IMR-90 (cell line): ENCODE data around the gene C5orf15. TPM values are rescaled to one million over a fixed set of nuclear protein-coding genes. Genes with fewer than 3 reads are reported as not detected.

Source experiments
- ATAC-seq: fragments of 200-7000 bp; cut with Tn5 transposase; 2 replicates; pipeline ENCODE4 v1.9.1; 2020; ENCODE audit warnings: low read depth, mild to moderate bottlenecking, moderate library complexity
- BruUV-seq: library from RNA; stranded (reverse); fragments of 400-500 nt; replicated peaks from 2 replicates; lab custom pipeline; 2021; lab: Mats Ljungman, UMichigan
- CTCF ChIA-PET: fragments of 300-600 bp; formaldehyde crosslinking; extraction: SDS; loops from one replicate; lab custom pipeline; 2021; ENCODE audit warnings: antibody characterized with exemption; lab: Yijun Ruan, JAX
- POLR2A ChIA-PET: fragments of 300-600 bp; sonication (Branson Sonifier 250); formaldehyde crosslinking; loops from one replicate; lab custom pipeline; 2022; ENCODE audit warnings: antibody characterized with exemption; ENCODE audit not compliant: unreplicated experiment; lab: Charles Lee
- DNase-seq: peaks from one replicate; pipeline ENCODE4 v3.0.0; 2013
- H2AFZ ChIP-seq: replicated peaks from 2 replicates; pipeline ENCODE3; 2013; ENCODE audit warnings: low read length, mild to moderate bottlenecking; ENCODE audit not compliant: poor library complexity
- H2AK5ac ChIP-seq: 2 replicates; pipeline ENCODE4 v1.6.1; 2013; ENCODE audit warnings: low read depth, low read length, inconsistent platforms
- H2AK9ac ChIP-seq: replicated peaks from 2 replicates; pipeline ENCODE3; 2013; ENCODE audit warnings: mild to moderate bottlenecking, low read depth, low read length, moderate library complexity; ENCODE audit not compliant: poor library complexity
- H2BK120ac ChIP-seq: 2 replicates; pipeline ENCODE4 v1.6.1; 2013; ENCODE audit warnings: low read depth, low read length, inconsistent platforms
- H2BK15ac ChIP-seq: 3 replicates; pipeline ENCODE4 v1.6.1; 2013; ENCODE audit warnings: low read depth, low read length, inconsistent platforms
- H2BK20ac ChIP-seq: 2 replicates; pipeline ENCODE4 v1.6.1; 2013; ENCODE audit warnings: low read depth, mild to moderate bottlenecking, inconsistent platforms, low read length, moderate library complexity
- H2BK5ac ChIP-seq: 2 replicates; pipeline ENCODE4 v1.6.1; 2013; ENCODE audit warnings: mild to moderate bottlenecking, low read depth, low read length, inconsistent platforms; ENCODE audit not compliant: poor library complexity, severe bottlenecking
- H3K14ac ChIP-seq: replicated peaks from 2 replicates; pipeline ENCODE4 v1.6.1; 2013; ENCODE audit warnings: low read depth, low read length, inconsistent platforms
- H3K18ac ChIP-seq: 2 replicates; pipeline ENCODE4 v1.6.1; 2013; ENCODE audit warnings: low read depth, low read length, control low read depth
- H3K23ac ChIP-seq: 2 replicates; pipeline ENCODE4 v1.6.1; 2013; ENCODE audit warnings: low read depth, low read length, inconsistent platforms
- H3K27ac ChIP-seq: 2 replicates; pipeline ENCODE4 v1.5.1; 2013; ENCODE audit warnings: mild to moderate bottlenecking, control low read depth, low read length; ENCODE audit not compliant: insufficient read depth
- H3K27me3 ChIP-seq: 2 replicates; pipeline ENCODE4 v1.6.1; 2013; ENCODE audit warnings: low read length; ENCODE audit not compliant: control insufficient read depth, insufficient read depth
- H3K36me3 ChIP-seq: 2 replicates; pipeline ENCODE4 v1.6.1; 2013; ENCODE audit warnings: low read length, mixed read lengths; ENCODE audit not compliant: control insufficient read depth, insufficient read depth
- H3K4ac ChIP-seq: 2 replicates; pipeline ENCODE4 v1.6.1; 2013; ENCODE audit warnings: low read depth, low read length, inconsistent platforms
- H3K4me1 ChIP-seq: 2 replicates; pipeline ENCODE4 v1.6.1; 2013; ENCODE audit warnings: low read length, mixed read lengths; ENCODE audit not compliant: control insufficient read depth, insufficient read depth
- H3K4me2 ChIP-seq: 2 replicates; pipeline ENCODE4 v1.6.1; 2013; ENCODE audit warnings: low read depth, mild to moderate bottlenecking, control low read depth, low read length, moderate library complexity
- H3K4me3 ChIP-seq: 2 replicates; pipeline ENCODE4 v1.5.1; 2013; ENCODE audit warnings: low read depth, mild to moderate bottlenecking, control low read depth, low read length, moderate library complexity; ENCODE audit not compliant: insufficient read depth
- H3K56ac ChIP-seq: 2 replicates; pipeline ENCODE4 v1.6.1; 2013; ENCODE audit warnings: low read length, inconsistent platforms; ENCODE audit not compliant: insufficient read depth; ENCODE audit errors: extremely low read depth
- H3K79me1 ChIP-seq, 2 experiments: 2 replicates each; pipeline ENCODE4 v1.6.1; 2013; ENCODE audit warnings: low read length in 2 of 2, inconsistent platforms in 1 of 2, low read depth in 1 of 2
- H3K9ac ChIP-seq: 2 replicates; pipeline ENCODE4 v1.6.1; 2013; ENCODE audit warnings: low read depth, low read length, control low read depth
- H3K9me1 ChIP-seq: 2 replicates; pipeline ENCODE4 v1.6.1; 2013; ENCODE audit warnings: low read length, inconsistent platforms; ENCODE audit not compliant: insufficient read depth
- H3K9me3 ChIP-seq: 2 replicates; pipeline ENCODE4 v1.6.1; 2013; ENCODE audit warnings: low read length; ENCODE audit not compliant: control insufficient read depth, insufficient read depth
- H4K20me1 ChIP-seq: 2 replicates; pipeline ENCODE4 v1.6.1; 2013; ENCODE audit warnings: low read length, inconsistent platforms; ENCODE audit not compliant: insufficient read depth
- H4K5ac ChIP-seq: 2 replicates; pipeline ENCODE4 v1.6.1; 2013; ENCODE audit warnings: mild to moderate bottlenecking, low read depth, low read length, control low read depth
- H4K8ac ChIP-seq, 2 experiments: 2 replicates each; pipeline ENCODE4 v1.6.1; 2013; ENCODE audit warnings: low read depth in 2 of 2, low read length in 2 of 2, control low read depth in 1 of 2, inconsistent platforms in 1 of 2
- H4K91ac ChIP-seq: 2 replicates; pipeline ENCODE4 v1.6.1; 2013; ENCODE audit warnings: low read depth, low read length, inconsistent platforms; ENCODE audit not compliant: insufficient read depth
- CEBPB ChIP-seq: IDR thresholded peaks from 2 replicates; pipeline ENCODE4 v1.6.1; 2012; ENCODE audit warnings: low read depth, low read length, improper control_type of control experiment
- FOS ChIP-seq: fragments of 150-350 bp; IDR thresholded peaks from 2 replicates; pipeline ENCODE4 v1.6.1; 2016; ENCODE audit warnings: low read depth, low read length
- MAFK ChIP-seq: IDR thresholded peaks from 2 replicates; pipeline ENCODE4 v1.6.1; 2012; ENCODE audit warnings: low read depth, low read length, improper control_type of control experiment
- MAZ ChIP-seq: IDR thresholded peaks from 2 replicates; pipeline ENCODE4 v1.6.1; 2012; ENCODE audit warnings: low read depth, mild to moderate bottlenecking, low read length, improper control_type of control experiment, moderate library complexity, borderline replicate concordance
- MXI1 ChIP-seq: IDR thresholded peaks from 2 replicates; pipeline ENCODE4 v1.6.1; 2012; ENCODE audit warnings: low read depth, mild to moderate bottlenecking, low read length, moderate library complexity, borderline replicate concordance
- NFE2L2 ChIP-seq: fragments of 150-350 bp; IDR thresholded peaks from 2 replicates; pipeline ENCODE4 v1.6.1; 2016; ENCODE audit warnings: low read depth, mild to moderate bottlenecking, low read length
- POLR2A ChIP-seq: IDR thresholded peaks from 2 replicates; pipeline ENCODE4 v1.6.1; 2012; ENCODE audit warnings: mild to moderate bottlenecking, low read depth, low read length
- RAD21 ChIP-seq: IDR thresholded peaks from 2 replicates; pipeline ENCODE4 v1.6.1; 2012; ENCODE audit warnings: low read length, improper control_type of control experiment
- RCOR1 ChIP-seq: IDR thresholded peaks from 2 replicates; pipeline ENCODE4 v1.6.1; 2012; ENCODE audit warnings: mild to moderate bottlenecking, low read length, improper control_type of control experiment; ENCODE audit not compliant: insufficient replicate concordance
- SMC3 ChIP-seq: fragments of 150-350 bp; IDR thresholded peaks from 2 replicates; pipeline ENCODE4 v1.6.1; 2016; ENCODE audit warnings: low read depth, mild to moderate bottlenecking, antibody characterized with exemption, low read length, moderate library complexity
- whole genome bisulfite sequencing, 2 experiments: methylation state at CpG; one replicate each; pipeline versions ENCODE4 v1.1.5 to v1.1.7; 2013; ENCODE audit warnings: missing lambda C conversion rate in 2 of 2; ENCODE audit not compliant: insufficient read length in 1 of 2; ENCODE audit errors: extremely low coverage in 2 of 2; 5-methylcytosine and 5-hydroxymethylcytosine counted together
- dilution Hi-C: fragments of 300-500 bp; cut with HindIII; formaldehyde crosslinking; loops from one replicate; pipeline ENCODE4 v1.14.3; 2018; ENCODE audit warnings: low sequenced_read_pairs; ENCODE audit not compliant: unreplicated experiment
- in situ Hi-C: fragments of 300-500 bp; cut with MboI; formaldehyde crosslinking; loops from 3 replicates; pipeline ENCODE4 v1.14.3; 2019; ENCODE audit warnings: low sequenced_read_pairs, inconsistent platforms, mixed read lengths
- intact Hi-C: fragments of 100-400 bp; cut with micrococcal nuclease; formaldehyde crosslinking; loops from 2 replicates; pipeline ENCODE4 v1.10.0; 2022
- polyA plus RNA-seq, 3 experiments: library from polyadenylated mRNA; depleted of rRNA; stranded (reverse); fragments of >200 nt; gene quantifications; 2 replicates each; pipeline ENCODE4 v1.2.3, GENCODE V29; 2012; ENCODE audit warnings: low replicate concordance in 1 of 3
- total RNA-seq: library from RNA; depleted of rRNA; stranded (reverse); fragments of >200 nt; gene quantifications from 2 replicates; pipeline ENCODE4 v1.2.3, GENCODE V29; 2012
- TF ChIP-seq, protein P1 (sequence below): conservative IDR thresholded peaks from 2 replicates; pipeline ENCODE4 v1.5.1; 2012; ENCODE audit warnings: mild to moderate bottlenecking, low read depth, low read length, improper control_type of control experiment
- TF ChIP-seq, protein P2 (sequence below): fragments of 150-350 bp; IDR thresholded peaks from 2 replicates; pipeline ENCODE4 v1.6.1; 2016; ENCODE audit warnings: low read depth, mild to moderate bottlenecking, low read length, moderate library complexity, borderline replicate concordance

Gene C5orf15
- total and polyA plus RNA-seq, 2 of the 4 experiments (the other 2 are of a cell fraction) = 35.1 to 73.5 TPM

DNA sequence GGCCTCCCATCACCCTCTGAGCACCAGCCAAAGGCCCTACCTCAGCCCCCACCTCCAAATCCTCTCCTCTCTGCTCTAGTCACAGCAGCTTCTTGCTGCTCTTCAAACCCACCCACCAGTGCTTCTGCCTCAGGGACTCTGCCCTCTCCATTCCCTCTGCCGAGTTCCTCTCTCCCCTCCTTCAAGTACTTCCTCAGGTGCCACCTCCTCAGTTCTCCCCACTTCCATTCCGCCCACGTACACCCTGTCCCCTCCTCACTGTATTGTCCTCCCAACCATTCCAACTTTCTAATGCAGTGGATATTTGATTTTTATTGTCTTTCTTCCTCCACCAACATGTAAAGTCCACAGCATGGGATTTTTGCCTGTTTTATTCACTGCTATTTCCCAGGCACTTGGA is 43.2 kb downstream of the C5orf15 start:
- H2BK20ac ChIP-seq = no peak overlapping the region
- dilution Hi-C loops (no loop called here), intact Hi-C loops (no loop called here), in situ Hi-C loops (no loop called here)
- H3K4me3 ChIP-seq = no peak overlapping the region
- no peak overlapping the region for H2AFZ ChIP-seq
- H2AK5ac ChIP-seq = no peak overlapping the region
- no peak overlapping the region for H4K5ac ChIP-seq
- H3K56ac ChIP-seq = no peak overlapping the region
- BruUV-seq = no TSS peak
- H3K9ac ChIP-seq = no peak overlapping the region
- CTCF ChIA-PET = no interaction called here
- no peak overlapping the region for H3K14ac ChIP-seq
- H3K79me1 ChIP-seq = no peaks in the 10 kb centered on the region
- H2BK15ac ChIP-seq = no peak overlapping the region
- POLR2A ChIA-PET = no interaction called here
- no peak overlapping the region for H3K27ac ChIP-seq
- H4K20me1 ChIP-seq = no peaks in the 10 kb centered on the region
- H4K8ac ChIP-seq = no peak overlapping the region
- peaks cover 5% of the 10 kb centered on the region; the same call in 1 of the 2 replicates for H3K4me1 ChIP-seq
- no peak overlapping the region for H3K18ac ChIP-seq
- H3K4ac ChIP-seq = no peak overlapping the region
- TF ChIP-seq, protein P1, sequence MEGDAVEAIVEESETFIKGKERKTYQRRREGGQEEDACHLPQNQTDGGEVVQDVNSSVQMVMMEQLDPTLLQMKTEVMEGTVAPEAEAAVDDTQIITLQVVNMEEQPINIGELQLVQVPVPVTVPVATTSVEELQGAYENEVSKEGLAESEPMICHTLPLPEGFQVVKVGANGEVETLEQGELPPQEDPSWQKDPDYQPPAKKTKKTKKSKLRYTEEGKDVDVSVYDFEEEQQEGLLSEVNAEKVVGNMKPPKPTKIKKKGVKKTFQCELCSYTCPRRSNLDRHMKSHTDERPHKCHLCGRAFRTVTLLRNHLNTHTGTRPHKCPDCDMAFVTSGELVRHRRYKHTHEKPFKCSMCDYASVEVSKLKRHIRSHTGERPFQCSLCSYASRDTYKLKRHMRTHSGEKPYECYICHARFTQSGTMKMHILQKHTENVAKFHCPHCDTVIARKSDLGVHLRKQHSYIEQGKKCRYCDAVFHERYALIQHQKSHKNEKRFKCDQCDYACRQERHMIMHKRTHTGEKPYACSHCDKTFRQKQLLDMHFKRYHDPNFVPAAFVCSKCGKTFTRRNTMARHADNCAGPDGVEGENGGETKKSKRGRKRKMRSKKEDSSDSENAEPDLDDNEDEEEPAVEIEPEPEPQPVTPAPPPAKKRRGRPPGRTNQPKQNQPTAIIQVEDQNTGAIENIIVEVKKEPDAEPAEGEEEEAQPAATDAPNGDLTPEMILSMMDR = no peak
- TF ChIP-seq MAFK (no peak), MXI1 (no peak), NFE2L2 (no peak), RAD21 (no peak), FOS (no peak), RCOR1 (no peak), CEBPB (no peak), SMC3 (no peak), MAZ (no peak), POLR2A (no peak)
- TF ChIP-seq, protein P2, sequence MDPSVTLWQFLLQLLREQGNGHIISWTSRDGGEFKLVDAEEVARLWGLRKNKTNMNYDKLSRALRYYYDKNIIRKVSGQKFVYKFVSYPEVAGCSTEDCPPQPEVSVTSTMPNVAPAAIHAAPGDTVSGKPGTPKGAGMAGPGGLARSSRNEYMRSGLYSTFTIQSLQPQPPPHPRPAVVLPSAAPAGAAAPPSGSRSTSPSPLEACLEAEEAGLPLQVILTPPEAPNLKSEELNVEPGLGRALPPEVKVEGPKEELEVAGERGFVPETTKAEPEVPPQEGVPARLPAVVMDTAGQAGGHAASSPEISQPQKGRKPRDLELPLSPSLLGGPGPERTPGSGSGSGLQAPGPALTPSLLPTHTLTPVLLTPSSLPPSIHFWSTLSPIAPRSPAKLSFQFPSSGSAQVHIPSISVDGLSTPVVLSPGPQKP = no peak
- H3K23ac ChIP-seq = no peak overlapping the region
- H3K4me2 ChIP-seq = no peak overlapping the region
- no peaks in the 10 kb centered on the region for H3K9me3 ChIP-seq
- no peak overlapping the region for H2BK120ac ChIP-seq
- no peak overlapping the region for H2BK5ac ChIP-seq
- H4K91ac ChIP-seq = no peak overlapping the region
- H3K9me1 ChIP-seq = peaks cover 4% of the 10 kb centered on the region
- peaks cover 43% of the 10 kb centered on the region for H3K27me3 ChIP-seq
- ATAC-seq (no peak), DNase-seq (no peak)
- no peak overlapping the region for H2AK9ac ChIP-seq
- 40% methylated on average over 1 of the region's 3 CpGs; no CpG with 5 or more reads in 1 of the 2 experiments for WGBS, 2 experiments
- H3K36me3 ChIP-seq = no peaks in the 10 kb centered on the region
